PFSK-1 (cell line): ENCODE measurements around the gene PI4K2A.

Source experiments
- POLR2AphosphoS5 ChIP-seq: IDR thresholded peaks from 2 replicates; pipeline ENCODE4 v1.6.1; 2012; ENCODE audit warnings: low read depth, mild to moderate bottlenecking, control low read depth, low read length, moderate library complexity
- TAF1 ChIP-seq: IDR thresholded peaks from 2 replicates; pipeline ENCODE4 v1.6.1; 2012; ENCODE audit warnings: low read length, control low read depth, borderline replicate concordance; ENCODE audit not compliant: insufficient read depth
- TF ChIP-seq, protein P1 (sequence below), 2 experiments: IDR thresholded peaks; 2 replicates each; pipeline versions ENCODE4 v1.6.1 to v1.8.0; 2011 to 2012; ENCODE audit warnings: low read depth in 2 of 2, low read length in 2 of 2, control low read depth in 1 of 2, inconsistent platforms in 1 of 2, mild to moderate bottlenecking in 1 of 2, moderate library complexity in 1 of 2; ENCODE audit not compliant: insufficient read depth in 1 of 2

- TF ChIP-seq TAF1 (peak; percentile 65; the same call in 1 of the 2 replicates), POLR2AphosphoS5 (peak; percentile 56; the same call in 1 of the 2 replicates)
- TF ChIP-seq, protein P1, sequence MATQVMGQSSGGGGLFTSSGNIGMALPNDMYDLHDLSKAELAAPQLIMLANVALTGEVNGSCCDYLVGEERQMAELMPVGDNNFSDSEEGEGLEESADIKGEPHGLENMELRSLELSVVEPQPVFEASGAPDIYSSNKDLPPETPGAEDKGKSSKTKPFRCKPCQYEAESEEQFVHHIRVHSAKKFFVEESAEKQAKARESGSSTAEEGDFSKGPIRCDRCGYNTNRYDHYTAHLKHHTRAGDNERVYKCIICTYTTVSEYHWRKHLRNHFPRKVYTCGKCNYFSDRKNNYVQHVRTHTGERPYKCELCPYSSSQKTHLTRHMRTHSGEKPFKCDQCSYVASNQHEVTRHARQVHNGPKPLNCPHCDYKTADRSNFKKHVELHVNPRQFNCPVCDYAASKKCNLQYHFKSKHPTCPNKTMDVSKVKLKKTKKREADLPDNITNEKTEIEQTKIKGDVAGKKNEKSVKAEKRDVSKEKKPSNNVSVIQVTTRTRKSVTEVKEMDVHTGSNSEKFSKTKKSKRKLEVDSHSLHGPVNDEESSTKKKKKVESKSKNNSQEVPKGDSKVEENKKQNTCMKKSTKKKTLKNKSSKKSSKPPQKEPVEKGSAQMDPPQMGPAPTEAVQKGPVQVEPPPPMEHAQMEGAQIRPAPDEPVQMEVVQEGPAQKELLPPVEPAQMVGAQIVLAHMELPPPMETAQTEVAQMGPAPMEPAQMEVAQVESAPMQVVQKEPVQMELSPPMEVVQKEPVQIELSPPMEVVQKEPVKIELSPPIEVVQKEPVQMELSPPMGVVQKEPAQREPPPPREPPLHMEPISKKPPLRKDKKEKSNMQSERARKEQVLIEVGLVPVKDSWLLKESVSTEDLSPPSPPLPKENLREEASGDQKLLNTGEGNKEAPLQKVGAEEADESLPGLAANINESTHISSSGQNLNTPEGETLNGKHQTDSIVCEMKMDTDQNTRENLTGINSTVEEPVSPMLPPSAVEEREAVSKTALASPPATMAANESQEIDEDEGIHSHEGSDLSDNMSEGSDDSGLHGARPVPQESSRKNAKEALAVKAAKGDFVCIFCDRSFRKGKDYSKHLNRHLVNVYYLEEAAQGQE (IDR thresholded peaks at IDR 0.05; ENCODE audit: insufficient read depth in 1 of 2, low read depth in 2 of 2, low read length in 2 of 2), result 0 out of 4 replicates have a peak, but pooled peaks of 1 of the 2 experiments have one; percentile 7
Observed at GRCh38 chr10:97714401-97715258, 74.2 kb downstream of the PI4K2A start.
